ENCODE data around the gene CALHM3. TPM values are rescaled to one million over a fixed set of nuclear protein-coding genes. Genes with fewer than 3 reads are reported as not detected.

CALHM3 gene
- total and polyA plus RNA-seq, 2 of the 13 experiments (the other 11 are each of a cell fraction or from before 2014, with no cell fraction given): not detected

DNA sequence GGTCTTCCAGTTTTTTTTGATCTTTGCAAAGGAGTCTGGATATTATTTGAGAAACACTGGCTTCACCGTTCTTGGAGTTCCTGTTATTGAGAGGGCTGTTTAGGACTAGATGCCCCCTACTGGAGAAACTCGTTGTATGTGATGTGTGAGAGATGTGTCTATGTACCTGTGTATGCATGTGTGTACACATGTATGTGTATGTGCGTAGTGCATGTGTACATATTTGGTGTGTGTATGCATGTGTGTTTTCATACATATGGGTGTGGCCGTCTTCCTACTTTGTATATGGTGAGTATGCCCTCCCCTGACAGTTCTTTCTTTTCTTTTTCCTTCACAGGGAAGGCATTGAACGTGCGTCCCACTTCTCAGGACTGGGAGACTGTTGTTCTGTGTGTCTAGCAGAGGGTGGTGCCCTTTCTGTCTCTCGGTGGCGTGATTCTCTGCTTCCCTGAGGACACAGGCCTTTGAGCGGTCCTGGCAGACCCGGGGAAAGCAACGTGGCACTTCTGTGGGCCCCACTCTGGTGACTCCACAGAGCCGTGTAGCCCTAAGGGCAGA lies 3.0 kb upstream of the CALHM3 start (continued):
- TF ChIP-seq MAZ (IDR thresholded peaks at IDR 0.05; ENCODE audit: borderline replicate concordance, low read depth, low read length) (peak; percentile 26; the same call in 1 of the 2 replicates), MAZ (CRISPR knock-in tag; IDR thresholded peaks at IDR 0.05; ENCODE audit: low read depth) (no peak), GATAD1 (CRISPR knock-in tag; IDR thresholded peaks at IDR 0.05) (0 out of 2 replicates have a peak, but pooled peaks have one; percentile 16), TCF12 (IDR thresholded peaks at IDR 0.05) (no peak), TCF12 (CRISPR knock-in tag; IDR thresholded peaks at IDR 0.05) (no peak), SMYD3 (CRISPR knock-in tag; IDR thresholded peaks at IDR 0.05) (no peak), STAG1 (CRISPR knock-in tag; IDR thresholded peaks at IDR 0.05) (peak; percentile 11; the same call in 1 of the 2 replicates), XRCC5 (optimal IDR thresholded peaks at IDR 0.05; ENCODE audit: low read length) (peak; percentile 31), JDP2 (CRISPR knock-in tag; IDR thresholded peaks at IDR 0.05; ENCODE audit: borderline replicate concordance) (no peak), SPEN (CRISPR knock-in tag; IDR thresholded peaks at IDR 0.05; ENCODE audit: low read depth) (0 out of 2 replicates have a peak, but pooled peaks have one; percentile 23), SALL1 (CRISPR knock-in tag; IDR thresholded peaks at IDR 0.05) (peak; percentile 51; the same call in 1 of the 2 replicates), ZNF382 (CRISPR knock-in tag; IDR thresholded peaks at IDR 0.05; ENCODE audit: borderline replicate concordance) (no peak), ZNF775 (CRISPR knock-in tag; IDR thresholded peaks at IDR 0.05; ENCODE audit: borderline replicate concordance) (no peak)
- TF ChIP-seq, protein P1, sequence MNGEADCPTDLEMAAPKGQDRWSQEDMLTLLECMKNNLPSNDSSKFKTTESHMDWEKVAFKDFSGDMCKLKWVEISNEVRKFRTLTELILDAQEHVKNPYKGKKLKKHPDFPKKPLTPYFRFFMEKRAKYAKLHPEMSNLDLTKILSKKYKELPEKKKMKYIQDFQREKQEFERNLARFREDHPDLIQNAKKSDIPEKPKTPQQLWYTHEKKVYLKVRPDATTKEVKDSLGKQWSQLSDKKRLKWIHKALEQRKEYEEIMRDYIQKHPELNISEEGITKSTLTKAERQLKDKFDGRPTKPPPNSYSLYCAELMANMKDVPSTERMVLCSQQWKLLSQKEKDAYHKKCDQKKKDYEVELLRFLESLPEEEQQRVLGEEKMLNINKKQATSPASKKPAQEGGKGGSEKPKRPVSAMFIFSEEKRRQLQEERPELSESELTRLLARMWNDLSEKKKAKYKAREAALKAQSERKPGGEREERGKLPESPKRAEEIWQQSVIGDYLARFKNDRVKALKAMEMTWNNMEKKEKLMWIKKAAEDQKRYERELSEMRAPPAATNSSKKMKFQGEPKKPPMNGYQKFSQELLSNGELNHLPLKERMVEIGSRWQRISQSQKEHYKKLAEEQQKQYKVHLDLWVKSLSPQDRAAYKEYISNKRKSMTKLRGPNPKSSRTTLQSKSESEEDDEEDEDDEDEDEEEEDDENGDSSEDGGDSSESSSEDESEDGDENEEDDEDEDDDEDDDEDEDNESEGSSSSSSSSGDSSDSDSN (CRISPR knock-in tag; IDR thresholded peaks at IDR 0.05): peak; percentile 27; the same call in 1 of the 2 replicates
- TF ChIP-seq, protein P2, sequence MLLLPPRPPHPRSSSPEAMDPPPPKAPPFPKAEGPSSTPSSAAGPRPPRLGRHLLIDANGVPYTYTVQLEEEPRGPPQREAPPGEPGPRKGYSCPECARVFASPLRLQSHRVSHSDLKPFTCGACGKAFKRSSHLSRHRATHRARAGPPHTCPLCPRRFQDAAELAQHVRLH (CRISPR knock-in tag; IDR thresholded peaks at IDR 0.05; ENCODE audit: borderline replicate concordance, low read depth): no peak
- TF ChIP-seq, protein P3, sequence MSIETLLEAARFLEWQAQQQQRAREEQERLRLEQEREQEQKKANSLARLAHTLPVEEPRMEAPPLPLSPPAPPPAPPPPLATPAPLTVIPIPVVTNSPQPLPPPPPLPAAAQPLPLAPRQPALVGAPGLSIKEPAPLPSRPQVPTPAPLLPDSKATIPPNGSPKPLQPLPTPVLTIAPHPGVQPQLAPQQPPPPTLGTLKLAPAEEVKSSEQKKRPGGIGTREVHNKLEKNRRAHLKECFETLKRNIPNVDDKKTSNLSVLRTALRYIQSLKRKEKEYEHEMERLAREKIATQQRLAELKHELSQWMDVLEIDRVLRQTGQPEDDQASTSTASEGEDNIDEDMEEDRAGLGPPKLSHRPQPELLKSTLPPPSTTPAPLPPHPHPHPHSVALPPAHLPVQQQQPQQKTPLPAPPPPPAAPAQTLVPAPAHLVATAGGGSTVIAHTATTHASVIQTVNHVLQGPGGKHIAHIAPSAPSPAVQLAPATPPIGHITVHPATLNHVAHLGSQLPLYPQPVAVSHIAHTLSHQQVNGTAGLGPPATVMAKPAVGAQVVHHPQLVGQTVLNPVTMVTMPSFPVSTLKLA (IDR thresholded peaks at IDR 0.05): 0 out of 2 replicates have a peak, but pooled peaks have one; percentile 12
- TF ChIP-seq, protein P4, sequence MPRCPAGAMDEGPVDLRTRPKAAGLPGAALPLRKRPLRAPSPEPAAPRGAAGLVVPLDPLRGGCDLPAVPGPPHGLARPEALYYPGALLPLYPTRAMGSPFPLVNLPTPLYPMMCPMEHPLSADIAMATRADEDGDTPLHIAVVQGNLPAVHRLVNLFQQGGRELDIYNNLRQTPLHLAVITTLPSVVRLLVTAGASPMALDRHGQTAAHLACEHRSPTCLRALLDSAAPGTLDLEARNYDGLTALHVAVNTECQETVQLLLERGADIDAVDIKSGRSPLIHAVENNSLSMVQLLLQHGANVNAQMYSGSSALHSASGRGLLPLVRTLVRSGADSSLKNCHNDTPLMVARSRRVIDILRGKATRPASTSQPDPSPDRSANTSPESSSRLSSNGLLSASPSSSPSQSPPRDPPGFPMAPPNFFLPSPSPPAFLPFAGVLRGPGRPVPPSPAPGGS (CRISPR knock-in tag; IDR thresholded peaks at IDR 0.05): no peak
- TF ChIP-seq, protein P5, sequence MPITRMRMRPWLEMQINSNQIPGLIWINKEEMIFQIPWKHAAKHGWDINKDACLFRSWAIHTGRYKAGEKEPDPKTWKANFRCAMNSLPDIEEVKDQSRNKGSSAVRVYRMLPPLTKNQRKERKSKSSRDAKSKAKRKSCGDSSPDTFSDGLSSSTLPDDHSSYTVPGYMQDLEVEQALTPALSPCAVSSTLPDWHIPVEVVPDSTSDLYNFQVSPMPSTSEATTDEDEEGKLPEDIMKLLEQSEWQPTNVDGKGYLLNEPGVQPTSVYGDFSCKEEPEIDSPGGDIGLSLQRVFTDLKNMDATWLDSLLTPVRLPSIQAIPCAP (CRISPR knock-in tag; IDR thresholded peaks at IDR 0.05; ENCODE audit: low read depth): no peak
- TF ChIP-seq, protein P6, sequence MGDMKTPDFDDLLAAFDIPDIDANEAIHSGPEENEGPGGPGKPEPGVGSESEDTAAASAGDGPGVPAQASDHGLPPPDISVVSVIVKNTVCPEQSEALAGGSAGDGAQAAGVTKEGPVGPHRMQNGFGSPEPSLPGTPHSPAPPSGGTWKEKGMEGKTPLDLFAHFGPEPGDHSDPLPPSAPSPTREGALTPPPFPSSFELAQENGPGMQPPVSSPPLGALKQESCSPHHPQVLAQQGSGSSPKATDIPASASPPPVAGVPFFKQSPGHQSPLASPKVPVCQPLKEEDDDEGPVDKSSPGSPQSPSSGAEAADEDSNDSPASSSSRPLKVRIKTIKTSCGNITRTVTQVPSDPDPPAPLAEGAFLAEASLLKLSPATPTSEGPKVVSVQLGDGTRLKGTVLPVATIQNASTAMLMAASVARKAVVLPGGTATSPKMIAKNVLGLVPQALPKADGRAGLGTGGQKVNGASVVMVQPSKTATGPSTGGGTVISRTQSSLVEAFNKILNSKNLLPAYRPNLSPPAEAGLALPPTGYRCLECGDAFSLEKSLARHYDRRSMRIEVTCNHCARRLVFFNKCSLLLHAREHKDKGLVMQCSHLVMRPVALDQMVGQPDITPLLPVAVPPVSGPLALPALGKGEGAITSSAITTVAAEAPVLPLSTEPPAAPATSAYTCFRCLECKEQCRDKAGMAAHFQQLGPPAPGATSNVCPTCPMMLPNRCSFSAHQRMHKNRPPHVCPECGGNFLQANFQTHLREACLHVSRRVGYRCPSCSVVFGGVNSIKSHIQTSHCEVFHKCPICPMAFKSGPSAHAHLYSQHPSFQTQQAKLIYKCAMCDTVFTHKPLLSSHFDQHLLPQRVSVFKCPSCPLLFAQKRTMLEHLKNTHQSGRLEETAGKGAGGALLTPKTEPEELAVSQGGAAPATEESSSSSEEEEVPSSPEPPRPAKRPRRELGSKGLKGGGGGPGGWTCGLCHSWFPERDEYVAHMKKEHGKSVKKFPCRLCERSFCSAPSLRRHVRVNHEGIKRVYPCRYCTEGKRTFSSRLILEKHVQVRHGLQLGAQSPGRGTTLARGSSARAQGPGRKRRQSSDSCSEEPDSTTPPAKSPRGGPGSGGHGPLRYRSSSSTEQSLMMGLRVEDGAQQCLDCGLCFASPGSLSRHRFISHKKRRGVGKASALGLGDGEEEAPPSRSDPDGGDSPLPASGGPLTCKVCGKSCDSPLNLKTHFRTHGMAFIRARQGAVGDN (CRISPR knock-in tag; IDR thresholded peaks at IDR 0.05): peak; percentile 36
